Head of caudate nucleus (tissue), 42 donors: ENCODE results near the gene WWOX.

Source experiments
- DNase-seq, 42 donors: peaks; one replicate each; pipeline versions ENCODE4 v3.0.0 to v3.0.0-alpha.2; 2020 to 2021; ENCODE audit warnings: mixed read lengths in 7 of 42
- intact Hi-C: fragments of 100-400 bp; cut with DNase I; formaldehyde crosslinking; loops from one replicate; pipeline ENCODE4 v1.15.0; 2022

WWOX gene

DNA sequence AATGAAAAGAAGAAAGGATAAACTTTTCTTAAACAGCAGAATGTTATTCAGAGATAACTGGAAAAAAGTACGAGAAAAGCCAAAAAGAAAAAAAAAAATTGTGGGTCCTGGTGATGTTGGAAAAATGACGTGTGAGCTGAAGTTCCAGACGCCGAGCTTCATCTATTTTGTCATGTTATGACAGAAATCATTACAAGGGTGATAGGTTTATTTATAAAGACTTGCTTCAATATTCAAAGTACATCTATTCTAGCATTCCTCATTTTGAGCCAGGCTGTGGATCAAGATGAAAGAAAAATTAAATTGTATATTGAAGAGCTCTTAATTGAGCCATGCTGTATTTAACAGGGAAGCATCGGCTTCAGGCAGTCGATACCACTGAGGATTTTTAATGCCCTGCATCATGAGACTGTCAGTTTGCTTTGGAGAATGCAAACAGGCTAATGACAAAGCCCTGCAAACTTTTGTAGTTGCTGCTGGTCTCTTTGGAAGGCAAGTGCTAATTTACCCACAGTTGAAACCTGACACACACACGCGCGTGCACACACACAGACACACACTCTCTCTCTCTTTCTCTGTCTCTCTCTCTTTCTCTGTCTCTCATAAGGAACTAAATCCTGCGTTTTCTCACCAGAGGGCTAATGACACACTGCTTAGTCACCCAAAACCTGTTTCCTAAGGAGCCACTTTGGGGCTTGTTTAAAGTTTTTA is 110.7 kb downstream of the WWOX start:
- DNase-seq, result no peak
- intact Hi-C loops, result no loop called here

DNA sequence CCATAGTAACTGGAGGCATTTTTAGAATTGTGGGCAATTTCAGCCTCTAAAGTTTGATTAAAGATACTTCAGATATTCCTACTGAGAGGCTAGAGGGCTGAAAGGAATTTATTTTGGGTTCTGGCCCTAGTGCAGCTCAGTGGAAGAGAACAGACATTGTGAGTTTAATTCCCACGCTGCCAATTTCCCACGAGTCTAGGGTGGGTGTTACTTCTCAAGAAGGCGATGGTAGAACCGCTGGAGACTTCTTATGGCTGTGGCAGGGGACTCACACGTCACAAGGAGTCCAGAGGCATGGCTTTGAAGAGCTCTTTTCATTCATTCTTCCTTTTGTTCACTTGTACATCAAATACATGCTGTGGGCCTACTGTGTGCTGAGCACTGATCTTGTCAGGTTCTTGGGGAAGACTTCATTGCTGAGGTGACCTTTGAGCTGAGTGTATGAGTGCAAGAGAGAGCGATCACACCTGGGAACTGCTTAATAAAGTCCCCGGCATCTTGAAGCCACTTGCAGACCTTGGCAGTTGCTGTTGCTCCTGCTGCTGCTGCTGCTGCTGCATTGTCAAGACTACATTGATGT is 111.7 kb downstream of the WWOX start:
- DNase-seq, result no peak
- intact Hi-C loops, result no loop called here

DNA sequence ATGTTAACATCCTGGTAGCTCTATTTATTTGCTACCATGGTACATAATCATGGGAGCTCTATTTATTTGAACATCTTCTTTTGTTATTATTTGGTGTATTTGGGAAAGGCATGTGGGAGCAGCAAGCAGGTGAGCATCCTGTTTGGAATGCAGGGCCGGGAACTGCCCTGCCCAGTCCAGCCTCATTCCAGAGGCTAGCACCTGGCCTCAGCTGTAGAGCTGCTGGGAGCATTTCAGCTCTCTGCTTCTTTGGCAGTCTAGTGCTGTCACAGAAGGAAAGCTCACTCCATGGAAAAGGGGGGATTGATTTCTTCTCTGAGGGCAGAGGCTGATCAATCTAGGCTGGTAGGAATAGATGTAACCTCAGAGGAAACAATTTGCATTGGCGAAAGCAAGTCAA is 112.5 kb downstream of the WWOX start:
- intact Hi-C loops, result no loop called here
- no peak for DNase-seq

DNA sequence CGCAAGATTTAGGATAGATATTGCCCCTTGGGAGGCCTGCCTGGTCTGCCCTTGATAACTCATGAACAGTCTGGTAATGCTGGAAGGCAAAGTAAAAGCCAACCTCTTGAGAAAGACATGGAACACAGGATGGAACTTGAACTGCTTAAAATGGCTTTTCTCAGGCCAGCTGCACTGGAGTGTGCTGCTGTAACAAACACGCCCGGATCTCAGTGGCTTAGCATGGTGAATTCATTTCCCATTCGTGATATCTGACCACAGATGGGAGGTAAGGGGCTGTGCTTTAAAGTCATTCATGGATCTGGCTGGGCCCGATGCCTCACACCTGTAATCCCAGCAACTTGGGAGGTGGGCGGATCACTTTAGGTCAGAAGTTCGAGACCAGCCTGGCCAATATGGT is 113.2 kb downstream of the WWOX start:
- intact Hi-C loops, result no loop called here
- no peak for DNase-seq

DNA sequence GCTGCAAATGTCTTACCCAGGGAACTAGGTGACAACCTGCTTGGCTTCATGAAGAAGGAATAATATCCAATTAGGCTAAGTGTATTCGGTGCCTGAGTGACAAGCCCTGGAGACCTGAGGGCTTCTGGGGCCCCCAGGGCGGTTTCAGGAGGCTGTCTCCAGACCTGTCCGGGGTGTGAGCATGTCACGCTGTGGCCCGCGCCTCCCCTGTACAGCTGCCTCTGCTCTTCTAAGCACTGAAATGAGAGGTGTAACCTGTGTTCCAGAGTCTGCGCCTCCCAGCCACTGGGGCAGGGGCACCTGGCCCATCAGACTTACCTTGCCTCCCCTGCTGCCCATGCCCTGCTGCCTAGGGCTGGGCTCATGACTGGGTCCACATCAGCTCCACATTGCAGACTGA is 114.3 kb downstream of the WWOX start:
- intact Hi-C loops, result no loop called here
- no peak for DNase-seq

DNA sequence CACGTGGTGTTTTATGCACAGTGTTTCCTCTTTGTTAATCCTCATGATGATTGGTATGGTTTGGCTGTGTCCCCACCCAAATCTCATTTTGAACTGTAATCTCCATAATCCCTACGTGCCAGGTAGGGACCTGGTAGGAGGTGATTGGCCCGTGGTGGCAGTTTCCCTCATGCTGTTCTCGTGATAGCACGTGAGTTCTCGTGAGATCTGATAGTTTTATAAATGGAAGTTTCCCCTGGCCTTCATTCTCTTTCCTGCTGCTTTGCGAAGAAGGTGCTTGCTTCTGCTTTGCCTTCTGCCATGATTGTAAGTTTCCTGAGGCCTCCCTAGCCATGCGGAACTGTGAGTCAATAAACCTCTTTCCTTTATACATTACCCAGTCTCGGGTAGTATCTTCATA is 115.8 kb downstream of the WWOX start:
- no peak for DNase-seq
- intact Hi-C loops, result no loop called here

DNA sequence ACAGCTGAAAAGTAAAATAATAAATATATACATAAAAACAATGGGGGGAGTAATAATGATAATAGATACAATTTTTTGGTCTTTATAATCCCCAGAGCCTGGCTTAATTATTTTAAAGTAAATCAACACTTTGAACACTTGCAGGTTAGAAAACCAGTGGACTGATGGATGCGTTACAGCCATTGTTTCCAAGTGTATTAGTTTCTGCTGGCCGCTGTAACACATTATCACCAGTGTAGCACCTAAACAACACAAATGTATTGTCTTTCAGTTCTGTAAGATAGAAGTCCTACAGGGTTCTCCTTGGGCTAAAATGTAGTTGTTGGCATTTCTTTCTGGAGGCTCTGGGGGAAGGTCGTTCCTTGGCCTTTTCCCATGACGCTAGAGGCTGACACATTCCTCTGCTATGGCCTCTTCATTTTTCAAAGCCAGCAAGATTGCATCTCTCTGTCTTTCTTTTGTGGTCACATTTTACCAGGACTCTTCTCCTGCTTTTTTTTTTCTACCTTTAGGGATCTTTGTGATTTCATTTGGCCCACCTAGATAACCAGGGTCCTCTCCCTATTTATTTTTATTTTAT is 116.8 kb downstream of the WWOX start:
- no peak for DNase-seq
- intact Hi-C loops, result no loop called here

DNA sequence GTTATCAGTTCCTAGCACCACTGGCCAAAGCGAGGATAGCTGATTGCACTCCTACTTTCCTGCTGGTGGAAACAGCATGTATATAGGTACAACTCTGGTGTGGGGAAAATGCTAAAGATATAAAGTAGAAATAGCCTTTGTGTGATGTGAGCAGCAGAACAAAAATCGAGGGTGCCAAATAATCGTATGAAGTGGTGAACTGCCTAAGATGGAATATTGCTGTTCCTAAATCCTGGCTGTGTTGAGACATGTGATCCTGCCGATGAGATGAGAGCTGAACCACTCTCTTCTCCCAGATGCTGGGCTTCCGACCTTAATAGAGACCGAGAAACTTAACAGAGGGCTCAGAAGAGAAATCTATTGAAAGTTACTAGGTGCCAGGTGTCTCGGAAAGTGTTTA is 117.8 kb downstream of the WWOX start:
- DNase-seq, result no peak
- intact Hi-C loops, result no loop called here

DNA sequence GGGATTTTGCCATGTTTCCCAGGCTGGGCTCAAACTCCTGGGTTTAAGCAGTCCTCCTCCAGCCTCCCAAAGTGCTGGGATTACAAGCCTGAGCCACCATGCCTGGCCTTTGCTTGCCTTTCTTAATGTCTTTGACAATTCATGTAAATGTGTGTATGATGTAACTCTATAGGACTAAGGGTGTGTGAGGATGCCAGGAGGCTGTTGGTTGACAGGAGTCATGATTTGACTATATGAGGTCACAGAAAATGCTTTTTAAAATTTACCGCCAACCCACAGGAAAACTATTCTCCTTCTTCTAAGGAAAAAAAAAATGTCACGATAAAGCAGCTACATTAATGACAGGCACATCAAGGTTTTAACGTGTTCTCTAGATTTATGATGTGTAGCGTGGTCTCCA is 118.8 kb downstream of the WWOX start:
- intact Hi-C loops, result no loop called here
- no peak for DNase-seq

DNA sequence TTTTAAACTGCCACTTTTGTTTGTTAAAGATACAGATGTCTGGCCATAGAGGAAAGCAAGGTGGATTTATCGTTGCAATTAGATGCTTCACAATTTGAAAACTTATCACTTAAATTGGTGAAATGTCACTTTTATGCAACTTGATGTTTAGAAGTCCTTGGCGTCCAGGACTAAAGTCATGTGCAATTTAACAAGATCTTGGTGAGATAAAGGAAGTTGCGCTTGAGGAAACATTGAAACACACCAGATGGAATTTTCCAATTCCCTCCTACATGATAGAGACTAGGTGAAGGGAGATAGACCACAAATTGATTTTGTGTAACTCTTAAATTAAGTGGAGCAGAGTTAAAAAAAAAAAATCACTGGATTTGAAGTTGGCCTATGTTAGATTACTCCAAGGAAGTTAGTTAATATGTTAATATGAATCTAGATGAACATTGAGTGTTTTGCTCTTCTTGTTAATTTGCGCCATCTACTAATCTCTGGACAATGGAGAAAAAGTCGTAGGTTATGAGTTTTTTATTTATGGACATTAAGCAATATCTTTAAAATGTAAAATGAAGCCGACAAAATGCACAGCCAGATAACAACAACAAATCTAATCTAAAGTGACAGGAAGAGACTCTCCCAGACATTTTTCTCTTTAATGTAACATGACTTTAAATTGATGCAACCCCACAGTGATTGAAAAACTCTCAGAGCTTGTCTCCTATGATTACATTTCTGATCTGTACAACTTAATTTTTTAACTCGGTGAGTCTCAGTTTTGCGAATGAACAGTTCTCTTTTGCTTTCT is 119.6 kb downstream of the WWOX start:
- DNase-seq, result no peak
- intact Hi-C loops, result no loop called here

DNA sequence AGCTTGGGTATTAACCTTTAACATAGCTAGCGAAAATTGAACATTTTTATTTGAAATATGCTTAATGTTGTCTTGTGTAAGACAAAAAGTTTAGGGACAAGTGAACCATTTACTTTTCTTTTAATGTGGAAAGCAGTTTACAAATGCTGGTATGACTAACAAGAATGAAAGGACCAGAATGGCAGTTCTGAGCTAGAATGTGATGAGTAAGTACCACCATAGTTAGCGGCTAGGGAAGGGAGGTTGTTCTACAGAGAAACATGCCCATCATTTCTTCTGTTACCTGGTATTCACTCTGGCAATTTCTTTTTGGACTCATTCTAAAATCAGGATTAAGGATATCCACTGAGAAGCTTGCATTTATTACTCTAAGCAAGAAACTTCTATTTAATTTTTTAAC is 121.1 kb downstream of the WWOX start:
- DNase-seq, result peak in 1 of 42 donors; percentile 16
- intact Hi-C loops, result no loop called here

DNA sequence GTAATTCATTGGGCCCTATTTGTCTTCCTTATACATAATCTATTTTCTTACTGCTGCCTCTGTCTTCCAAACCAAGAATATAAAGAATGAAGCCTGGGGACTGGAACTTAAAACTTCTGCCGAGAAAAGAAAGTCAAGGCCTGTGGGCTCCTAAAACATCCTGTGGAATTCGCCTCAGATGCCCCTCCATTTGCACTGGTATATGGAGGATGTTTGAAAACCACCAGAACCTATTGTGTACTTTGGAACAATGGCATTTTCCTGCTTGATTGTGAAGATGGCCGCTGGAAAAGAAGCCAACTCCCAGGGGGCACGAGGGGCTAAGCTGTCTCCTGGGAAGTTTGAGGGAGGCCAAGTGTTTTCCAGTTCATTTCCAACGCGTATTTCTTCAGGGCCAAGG is 122.4 kb downstream of the WWOX start:
- intact Hi-C loops, result no loop called here
- no peak for DNase-seq

DNA sequence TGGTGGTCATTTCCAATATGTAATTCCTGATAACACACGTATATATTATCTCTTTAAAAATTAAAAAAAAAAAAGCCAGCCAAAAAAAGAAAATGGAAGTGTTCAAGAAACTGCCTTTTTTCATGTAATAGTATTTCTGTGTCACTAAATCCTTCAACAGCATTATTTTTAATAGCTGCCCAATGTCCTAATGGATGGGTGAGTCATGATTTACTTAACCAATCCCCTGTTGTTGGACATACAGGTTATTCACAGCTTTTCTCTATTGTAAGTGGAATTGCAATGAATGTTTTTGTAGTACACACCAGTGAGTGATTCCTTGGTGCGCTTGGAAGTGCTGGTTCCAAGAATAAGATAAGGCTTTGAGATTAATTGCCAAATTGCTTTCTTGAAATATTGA is 124.9 kb downstream of the WWOX start:
- DNase-seq, result no peak
- intact Hi-C loops, result no loop called here

DNA sequence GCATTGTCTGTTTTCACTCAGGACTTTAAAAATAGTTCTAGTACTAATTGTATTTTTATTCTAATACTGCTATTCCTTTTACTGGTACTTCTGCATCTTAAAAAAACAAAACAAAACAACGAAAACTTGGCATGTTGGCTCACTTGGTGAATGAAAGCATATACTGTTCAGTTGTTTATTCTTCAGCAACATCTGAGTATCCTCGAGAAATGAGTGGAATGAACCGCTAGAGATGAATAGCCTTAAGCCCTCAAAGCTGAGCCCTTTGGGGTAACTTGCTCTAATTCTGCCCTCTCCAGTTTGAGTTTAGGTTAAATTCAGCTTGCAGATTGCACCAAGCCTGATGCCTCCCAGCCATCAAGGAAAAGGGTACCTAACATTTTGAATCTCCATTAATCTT is 126.5 kb downstream of the WWOX start:
- peak in 2 of 42 donors; percentile 9 to 29 for DNase-seq
- intact Hi-C loops, result no loop called here

DNA sequence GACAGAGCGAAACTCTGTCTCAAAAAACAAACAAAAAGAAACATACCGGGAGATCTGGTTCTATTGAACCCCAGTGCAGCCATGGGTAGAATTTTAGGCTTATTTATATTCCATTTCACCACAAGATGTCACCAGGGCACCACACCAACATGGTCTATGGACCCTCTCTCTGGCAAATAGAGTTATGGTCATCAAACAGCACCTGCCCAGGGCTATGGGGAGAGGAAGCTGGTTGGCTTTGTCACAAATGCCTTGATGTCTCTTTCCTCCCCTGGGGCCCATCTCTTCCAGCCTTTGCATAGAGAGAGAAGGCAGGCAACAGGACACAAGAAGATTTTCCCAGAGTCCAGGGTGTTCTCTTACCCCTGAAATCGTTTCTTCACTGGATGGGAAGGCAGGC is 128.4 kb downstream of the WWOX start:
- intact Hi-C loops, result no loop called here

DNA sequence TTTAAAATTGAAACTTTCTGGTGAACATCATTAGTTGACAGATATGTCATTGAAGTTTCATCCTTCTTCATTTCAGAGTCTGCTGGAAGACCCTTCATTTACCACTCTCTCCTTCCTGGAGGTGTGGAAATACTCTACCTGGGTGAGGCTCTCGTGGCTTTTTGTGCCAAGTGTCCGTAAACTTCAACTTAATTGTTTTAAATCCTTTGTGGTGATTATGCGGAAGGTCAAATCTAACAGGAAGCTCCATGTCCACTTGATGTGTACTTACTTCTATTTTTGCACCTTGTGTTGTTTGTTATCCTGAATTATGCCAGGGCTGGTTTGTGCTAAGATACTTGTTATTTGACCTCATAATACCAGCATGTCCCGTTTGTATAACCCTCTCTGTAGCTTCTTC is 129.2 kb downstream of the WWOX start:
- intact Hi-C loops, result no loop called here
- DNase-seq, result peak in 1 of 42 donors; percentile 22

More for the DNA sequence above, 128.4 kb downstream of the WWOX start:
- peak in 2 of 42 donors; percentile 18 to 35 for DNase-seq

DNA sequence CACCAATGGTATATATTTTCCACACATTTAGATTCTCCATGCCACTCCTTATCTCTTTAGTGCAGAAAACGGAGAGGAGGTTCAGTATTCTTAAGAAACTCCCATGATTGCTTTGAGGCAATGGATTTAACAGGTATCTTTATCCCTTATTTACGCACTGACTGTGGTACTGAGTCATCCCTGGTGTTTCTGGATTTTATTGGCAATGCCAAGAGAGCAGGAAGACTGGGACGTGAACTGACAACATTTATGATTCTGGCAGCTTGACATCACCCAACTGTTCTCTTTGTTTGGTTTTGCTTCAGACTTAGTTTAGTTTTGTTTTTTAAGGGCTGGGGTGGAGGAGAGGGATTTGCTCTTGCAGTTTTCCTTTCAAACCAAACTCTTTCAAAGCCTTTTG is 131.4 kb downstream of the WWOX start:
- DNase-seq, result peak in 3 of 42 donors; percentile 7 to 39 (median 36)
- intact Hi-C loops, result no loop called here

DNA sequence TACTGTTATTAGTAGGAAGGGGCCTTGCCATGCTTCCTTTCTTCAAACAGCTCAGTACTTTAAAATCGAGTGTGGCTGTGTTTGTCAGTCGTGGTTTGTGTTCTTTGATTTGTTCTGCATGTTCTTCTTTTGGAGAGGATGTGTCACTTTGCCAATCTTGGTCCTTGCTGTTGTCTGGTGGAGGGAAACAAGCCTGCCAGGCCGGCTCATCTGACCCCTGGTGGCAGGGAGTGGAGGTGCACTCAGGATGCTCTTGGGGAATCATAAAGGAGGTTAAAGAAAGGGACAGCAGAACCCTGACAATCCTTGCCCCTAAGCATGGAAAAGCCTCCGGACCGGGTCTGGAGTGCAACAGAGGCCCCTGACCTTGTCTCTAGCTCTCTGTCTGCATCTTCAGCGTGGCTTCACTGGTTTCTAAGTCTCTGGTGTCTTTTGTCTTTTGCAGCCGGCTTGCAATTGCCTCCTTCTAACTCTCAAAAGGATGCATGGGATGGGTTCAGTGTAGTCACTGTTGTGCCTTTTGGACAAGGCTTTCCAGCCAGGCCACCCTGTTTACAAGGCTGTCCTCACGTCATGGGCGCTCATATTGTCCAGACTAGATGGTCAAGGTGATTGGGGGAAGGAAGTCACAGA is 135.8 kb downstream of the WWOX start:
- peak; percentile 40 to 94 (median 83) for DNase-seq
- intact Hi-C loops, result loop anchor here (5.0 kb wide), 1 partner anchor 113 kb away; no protein-coding TSS in a partner anchor

DNA sequence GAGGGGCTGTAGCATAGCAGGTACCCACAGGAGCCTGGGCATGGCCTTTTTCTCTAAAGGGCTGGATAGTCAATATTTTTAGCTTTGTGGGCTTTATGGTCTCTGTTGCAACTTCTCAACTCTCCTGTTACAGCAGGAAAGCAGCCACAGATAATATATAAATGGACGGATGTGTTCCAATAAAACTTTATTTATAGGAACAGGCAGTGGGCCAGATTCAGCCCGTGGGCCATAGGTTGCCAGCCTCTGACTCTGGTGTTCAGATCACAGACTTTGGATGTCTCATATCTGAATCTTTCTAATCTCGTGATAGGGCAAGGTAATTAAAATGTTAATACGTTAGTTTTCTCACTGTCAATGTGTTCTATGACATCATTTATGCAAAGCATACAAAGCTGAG is 136.4 kb downstream of the WWOX start:
- DNase-seq, result no peak
- intact Hi-C loops, result loop anchor here (5.0 kb wide), 1 partner anchor 114 kb away; no protein-coding TSS in a partner anchor
